ENCODE data around the gene SUMO4.

DNA sequence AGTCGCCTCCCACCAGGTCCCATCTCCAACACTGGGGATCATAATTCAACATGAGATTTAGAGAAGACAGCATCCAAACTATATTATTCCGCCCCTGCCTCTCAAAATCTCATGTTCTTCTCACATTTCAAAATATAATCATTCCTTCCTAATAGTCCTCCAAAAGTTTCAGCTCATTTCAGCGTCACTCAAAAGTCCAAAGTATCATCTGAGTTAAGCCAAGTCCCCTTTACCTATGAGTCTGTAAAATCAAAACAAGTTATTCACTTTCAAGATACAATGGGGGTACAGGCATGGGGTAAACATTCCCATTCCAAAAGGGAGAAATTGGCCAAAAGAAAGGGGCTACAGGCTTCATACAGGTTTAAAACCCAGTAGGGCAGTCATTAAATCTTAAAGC, 39.5 kb upstream of the SUMO4 start:
- TF ChIP-seq EZH2 (IDR thresholded peaks at IDR 0.05; ENCODE audit: insufficient read depth, low read length): no peak
- TF ChIP-seq, protein P1, sequence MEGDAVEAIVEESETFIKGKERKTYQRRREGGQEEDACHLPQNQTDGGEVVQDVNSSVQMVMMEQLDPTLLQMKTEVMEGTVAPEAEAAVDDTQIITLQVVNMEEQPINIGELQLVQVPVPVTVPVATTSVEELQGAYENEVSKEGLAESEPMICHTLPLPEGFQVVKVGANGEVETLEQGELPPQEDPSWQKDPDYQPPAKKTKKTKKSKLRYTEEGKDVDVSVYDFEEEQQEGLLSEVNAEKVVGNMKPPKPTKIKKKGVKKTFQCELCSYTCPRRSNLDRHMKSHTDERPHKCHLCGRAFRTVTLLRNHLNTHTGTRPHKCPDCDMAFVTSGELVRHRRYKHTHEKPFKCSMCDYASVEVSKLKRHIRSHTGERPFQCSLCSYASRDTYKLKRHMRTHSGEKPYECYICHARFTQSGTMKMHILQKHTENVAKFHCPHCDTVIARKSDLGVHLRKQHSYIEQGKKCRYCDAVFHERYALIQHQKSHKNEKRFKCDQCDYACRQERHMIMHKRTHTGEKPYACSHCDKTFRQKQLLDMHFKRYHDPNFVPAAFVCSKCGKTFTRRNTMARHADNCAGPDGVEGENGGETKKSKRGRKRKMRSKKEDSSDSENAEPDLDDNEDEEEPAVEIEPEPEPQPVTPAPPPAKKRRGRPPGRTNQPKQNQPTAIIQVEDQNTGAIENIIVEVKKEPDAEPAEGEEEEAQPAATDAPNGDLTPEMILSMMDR (IDR thresholded peaks at IDR 0.05; ENCODE audit: insufficient read depth, low read depth, low read length): no peak

All from astrocyte (in vitro differentiated cells and primary cell).